ENCODE measurements around the gene BBS12.

Gene BBS12

GRCh38 chr4:122787940-122788339 lies 55.4 kb downstream of the BBS12 start:
- H3K36me3 ChIP-seq (ENCODE audit: control insufficient read depth, insufficient read depth, low read length): no peaks in the 10 kb centered on the region
- H3K9me3 ChIP-seq (ENCODE audit: control insufficient read depth, low read length): no peaks in the 10 kb centered on the region
- H3K4me3 ChIP-seq (ENCODE audit: insufficient read depth, low read depth, low read length): no peak overlapping the region
- 94 to 95% methylated on average over 1 of the region's 1 CpG for WGBS, 2 experiments
- H3K4me1 ChIP-seq (ENCODE audit: control insufficient read depth, insufficient read depth, low read length): peaks cover 11% of the 10 kb centered on the region
- no peak overlapping the region for H3K27ac ChIP-seq (ENCODE audit: insufficient read depth, low read depth, low read length, poor library complexity, severe bottlenecking)
- no peaks in the 10 kb centered on the region for H3K27me3 ChIP-seq (ENCODE audit: control insufficient read depth, insufficient read depth, low read length, poor library complexity, severe bottlenecking)

GRCh38 chr4:122788935-122789334 lies 56.4 kb downstream of the BBS12 start:
- no peaks in the 10 kb centered on the region for H3K36me3 ChIP-seq (ENCODE audit: control insufficient read depth, insufficient read depth, low read length)
- no peak overlapping the region for H3K4me3 ChIP-seq (ENCODE audit: insufficient read depth, low read depth, low read length)
- H3K4me1 ChIP-seq (ENCODE audit: control insufficient read depth, insufficient read depth, low read length): peaks cover 3% of the 10 kb centered on the region
- no peaks in the 10 kb centered on the region for H3K9me3 ChIP-seq (ENCODE audit: control insufficient read depth, low read length)
- no peaks in the 10 kb centered on the region for H3K27me3 ChIP-seq (ENCODE audit: control insufficient read depth, insufficient read depth, low read length, poor library complexity, severe bottlenecking)
- no peak overlapping the region for H3K27ac ChIP-seq (ENCODE audit: insufficient read depth, low read depth, low read length, poor library complexity, severe bottlenecking)
- WGBS, 2 experiments: 73 to 81% methylated on average over 4 of the region's 4 CpGs

GRCh38 chr4:122793811-122794210 lies 61.3 kb downstream of the BBS12 start:
- Histone ChIP-seq H3K9me3 (ENCODE audit: control insufficient read depth, low read length) (no peaks in the 10 kb centered on the region), H3K4me3 (ENCODE audit: insufficient read depth, low read depth, low read length) (no peak overlapping the region), H3K27me3 (ENCODE audit: control insufficient read depth, insufficient read depth, low read length, poor library complexity, severe bottlenecking) (no peaks in the 10 kb centered on the region), H3K4me1 (ENCODE audit: control insufficient read depth, insufficient read depth, low read length) (peaks cover 5% of the 10 kb centered on the region), H3K27ac (ENCODE audit: insufficient read depth, low read depth, low read length, poor library complexity, severe bottlenecking) (no peak overlapping the region), H3K36me3 (ENCODE audit: control insufficient read depth, insufficient read depth, low read length) (no peaks in the 10 kb centered on the region)
